Endothelial cell of umbilical vein (primary cell): Measurements from ENCODE around the gene PARP3. TPM values are rescaled to one million over a fixed set of nuclear protein-coding genes. Genes with fewer than 3 reads are reported as not detected.

ENCODE experiments used
- BruUV-seq: library from RNA; stranded (reverse); fragments of 400-500 nt; replicated peaks from 2 replicates; lab custom pipeline; 2021; lab: Mats Ljungman, UMichigan
- CTCF ChIA-PET: fragments of 300-600, 350-600 bp; sonication (Branson Sonifier 250); formaldehyde crosslinking; loops from one replicate; lab custom pipeline; 2021; ENCODE audit warnings: antibody characterized with exemption, inconsistent platforms; lab: Charles Lee
- POLR2A ChIA-PET: fragments of 300-600, 350-600 bp; sonication (Branson Sonifier 250); formaldehyde crosslinking; loops from one replicate; lab custom pipeline; 2021; ENCODE audit warnings: antibody characterized with exemption, inconsistent platforms; lab: Charles Lee
- DNase-seq: peaks from one replicate; pipeline ENCODE4 v3.0.0-alpha.2; 2011; ENCODE audit warnings: low read depth, low spot score
- FAIRE-seq: peaks from 2 replicates; lab custom pipeline; 2011; peaks lifted over from hg19 to GRCh38; lab: Jason Lieb, UNC
- H2AFZ ChIP-seq: 2 replicates; pipeline ENCODE4 v1.6.0; 2012; ENCODE audit warnings: low read depth, low read length, control low read depth, inconsistent platforms
- H3K27ac ChIP-seq: 2 replicates; pipeline ENCODE4 v1.5.1; 2011; ENCODE audit warnings: low read depth, mild to moderate bottlenecking, control low read depth, low read length, moderate library complexity; ENCODE audit not compliant: insufficient read depth
- H3K27me3 ChIP-seq, 2 experiments: 2 replicates each; pipeline versions ENCODE4 v1.6.0 to v1.6.1; 2011; ENCODE audit warnings: low read length in 2 of 2, mixed read lengths in 1 of 2; ENCODE audit not compliant: control insufficient read depth in 2 of 2, insufficient read depth in 2 of 2
- H3K36me3 ChIP-seq, 2 experiments: 2 replicates in 1 of 2; 3 replicates in 1 of 2; pipeline ENCODE4 v1.5.1; 2011; ENCODE audit warnings: low read length in 2 of 2, mild to moderate bottlenecking in 1 of 2, moderate library complexity in 1 of 2; ENCODE audit not compliant: control insufficient read depth in 2 of 2, insufficient read depth in 2 of 2; ENCODE audit errors: extremely low read depth in 1 of 2
- H3K4me1 ChIP-seq: 3 replicates; pipeline ENCODE4 v1.5.1; 2011; ENCODE audit warnings: mild to moderate bottlenecking, low read length; ENCODE audit not compliant: control insufficient read depth, insufficient read depth; ENCODE audit errors: extremely low read depth
- H3K4me2 ChIP-seq: 2 replicates; pipeline ENCODE4 v1.6.1; 2011; ENCODE audit warnings: low read length, control low read depth, mixed read lengths; ENCODE audit not compliant: insufficient read depth
- H3K4me3 ChIP-seq, 3 experiments: fragments of 200-600 bp in 1 of 3; sonication (generic), shearing (Covaris generic) in 1 of 3; replicated peaks in 1 of 3; 2 replicates each; pipeline ENCODE4 v1.5.1; 2011 to 2016; ENCODE audit warnings: control low read depth in 3 of 3, low read length in 3 of 3, mild to moderate bottlenecking in 2 of 3, inconsistent platforms in 1 of 3, low read depth in 1 of 3, moderate library complexity in 1 of 3; ENCODE audit not compliant: insufficient read depth in 1 of 3
- H3K79me2 ChIP-seq: 2 replicates; pipeline ENCODE4 v1.6.0; 2012; ENCODE audit warnings: low read length, inconsistent platforms; ENCODE audit not compliant: control insufficient read depth, insufficient read depth
- H3K9ac ChIP-seq: replicated peaks from 2 replicates; pipeline ENCODE3; 2011; ENCODE audit warnings: low read length, control low read depth; ENCODE audit not compliant: insufficient read depth; ENCODE audit errors: extremely low read depth
- H3K9me1 ChIP-seq: replicated peaks from 3 replicates; pipeline ENCODE4 v1.6.0; 2011; ENCODE audit warnings: mild to moderate bottlenecking, low read length; ENCODE audit not compliant: control insufficient read depth, insufficient read depth; ENCODE audit errors: extremely low read depth
- H3K9me3 ChIP-seq: replicated peaks from 2 replicates; pipeline ENCODE4 v1.5.1; 2012; ENCODE audit warnings: low read length, inconsistent platforms; ENCODE audit not compliant: control insufficient read depth, insufficient read depth
- H4K20me1 ChIP-seq: replicated peaks from 2 replicates; pipeline ENCODE3; 2011; ENCODE audit warnings: mild to moderate bottlenecking, low read length; ENCODE audit not compliant: control insufficient read depth, insufficient read depth; ENCODE audit errors: extremely low read depth
- CTCF ChIP-seq, 2 donors: IDR thresholded peaks; 1 replicate in 1 of 2; 2 replicates in 1 of 2; pipeline ENCODE4 v1.5.1; 2011; ENCODE audit warnings: low read length in 2 of 2, mild to moderate bottlenecking in 2 of 2, moderate library complexity in 2 of 2, control low read depth in 1 of 2, inconsistent platforms in 1 of 2, low read depth in 1 of 2; ENCODE audit not compliant: insufficient read depth in 1 of 2; ENCODE audit errors: extremely low read depth in 1 of 2
- EZH2 ChIP-seq: IDR thresholded peaks from 2 replicates; pipeline ENCODE4 v1.6.1; 2012; ENCODE audit warnings: borderline replicate concordance, low read depth, mild to moderate bottlenecking, moderate library complexity, low read length, inconsistent platforms; ENCODE audit not compliant: severe bottlenecking
- FOS ChIP-seq: IDR thresholded peaks from 2 replicates; pipeline ENCODE4 v1.6.1; 2011; ENCODE audit warnings: mild to moderate bottlenecking, low read length, moderate library complexity, borderline replicate concordance; ENCODE audit not compliant: insufficient read depth
- GATA2 ChIP-seq: IDR thresholded peaks from 2 replicates; pipeline ENCODE4 v1.7.0; 2011; ENCODE audit warnings: low read depth, mild to moderate bottlenecking, moderate library complexity, mixed read lengths, low read length; ENCODE audit not compliant: insufficient read length, insufficient read depth
- JUN ChIP-seq: IDR thresholded peaks from 2 replicates; pipeline ENCODE4 v1.6.1; 2011; ENCODE audit warnings: borderline replicate concordance, low read depth; ENCODE audit not compliant: insufficient read length, insufficient read depth
- POLR2A ChIP-seq: IDR thresholded peaks from 2 replicates; pipeline ENCODE4 v1.6.1; 2012; ENCODE audit warnings: low read depth, mild to moderate bottlenecking, control low read depth, low read length
- POLR2AphosphoS5 ChIP-seq: IDR thresholded peaks from 2 replicates; pipeline ENCODE4 v1.6.1; 2012; ENCODE audit warnings: low read depth, mild to moderate bottlenecking, control low read depth, low read length, moderate library complexity; ENCODE audit not compliant: insufficient read depth
- dilution Hi-C: fragments of 300-500 bp; cut with MboI; formaldehyde crosslinking; loops from one replicate; pipeline ENCODE4 v1.15.0; 2019; ENCODE audit warnings: low sequenced_read_pairs; ENCODE audit not compliant: extremely low pct_ligation_motif_present
- intact Hi-C: fragments of 100-400 bp; cut with micrococcal nuclease; formaldehyde crosslinking; loops from one replicate; pipeline ENCODE4 v1.10.0; 2022
- polyA plus RNA-seq, 4 experiments: library from polyadenylated mRNA; depleted of rRNA in 3 of 4; stranded (reverse) in 3 of 4; unstranded in 1 of 4; fragments of >200 nt; gene quantifications; 2 replicates each; pipeline versions ENCODE4 v1.2.1 to v1.2.3, GENCODE V29; 2011 to 2012; ENCODE audit warnings: missing spikeins in 1 of 4
- total RNA-seq: library from RNA; stranded (reverse); gene quantifications from 2 replicates; pipeline ENCODE4 v1.2.3, GENCODE V29; 2021

The PARP3 gene
- total and polyA plus RNA-seq, 2 donors (not counting 3 experiments of a cell fraction or from before 2014, with no cell fraction given), result 10.0 to 13.8 TPM

- FAIRE-seq, result no peak
- BruUV-seq, result no TSS peak
- Histone ChIP-seq H3K79me2 (no peaks in the 10 kb centered on the region), H3K9me1 (no peaks in the 10 kb centered on the region), H2AFZ (no peak overlapping the region), H3K27ac (no peak overlapping the region), H3K4me1 (peaks cover 14% of the 10 kb centered on the region), H3K4me3 (no peak overlapping the region), H3K9me3 (no peaks in the 10 kb centered on the region), H3K27me3 (no peaks in the 10 kb centered on the region), H3K4me2 (no peak overlapping the region), H3K36me3 (no peaks in the 10 kb centered on the region), H3K9ac (no peak overlapping the region), H4K20me1 (no peaks in the 10 kb centered on the region)
- CTCF ChIA-PET, result no interaction called here
- no peak for TF ChIP-seq EZH2
- TF ChIP-seq POLR2AphosphoS5, result no peak
- DNase-seq, result no peak
- POLR2A ChIA-PET, result interaction anchor here (1.2 kb wide), 1 partner anchor 10 kb away, joined by 6 read pairs; the partner anchor contains the start of gene RPL29
- intact Hi-C loops (no loop called here), dilution Hi-C loops (no loop called here)
Measured at GRCh38 chr3:51986010-51986947, 44.1 kb downstream of the PARP3 start.

- no TSS peak for BruUV-seq
- dilution Hi-C loops, result no loop called here
- TF ChIP-seq GATA2, result no peak
- no peak for TF ChIP-seq FOS
- no peak for TF ChIP-seq CTCF (IDR thresholded peaks at IDR 0.05; ENCODE audit: extremely low read depth in 1 of 2, insufficient read depth in 1 of 2, low read depth in 1 of 2, low read length in 2 of 2)
- no peak for TF ChIP-seq POLR2A
- TF ChIP-seq JUN, result no peak
- no peak for TF ChIP-seq POLR2AphosphoS5
- DNase-seq, result no peak
- Histone ChIP-seq H3K9me1 (no peaks in the 10 kb centered on the region), H3K4me1 (peaks cover 7% of the 10 kb centered on the region), H3K79me2 (peaks cover 4% of the 10 kb centered on the region), H3K36me3 (peaks cover 4 to 5% of the 10 kb centered on the region in 2 experiments), H4K20me1 (no peaks in the 10 kb centered on the region), H2AFZ (no peak overlapping the region), H3K27me3 (no peaks in the 10 kb centered on the region), H3K4me2 (no peak overlapping the region), H3K9me3 (no peaks in the 10 kb centered on the region), H3K27ac (no peak overlapping the region), H3K9ac (no peak overlapping the region), H3K4me3 (no peak overlapping the region)
- POLR2A ChIA-PET, result no interaction called here
- intact Hi-C loops, result no loop called here
- CTCF ChIA-PET, result no interaction called here
- no peak for FAIRE-seq
Measured at GRCh38 chr3:51987568-51987967, 45.4 kb downstream of the PARP3 start.
